GM19438 (cell line): ENCODE results near the gene ANKMY2.
"Not testable (repeated sequence)": the region's sequence is repeated elsewhere in the genome, so short reads cannot be mapped to it uniquely, and the experiment has no call there.

ENCODE experiments used
- ATAC-seq: cut with Tn5 transposase; IDR thresholded peaks from one replicate; pipeline ENCODE4 v1.9.1; 2021; ENCODE audit warnings: low read depth; ENCODE audit not compliant: unreplicated experiment

ANKMY2 gene

GRCh38 chr7:16645593-16646471 is at the start of gene ANKMY2, which contains the start of gene BZW2:
Gene ANKMY2 (minus strand): TSS chr7:16645754. CDS start chr7:16645573, 181 bp downstream.
Gene BZW2 (plus strand): TSS chr7:16646181. CDS start chr7:16665444, 19,263 bp downstream.
- peak; percentile 96 for ATAC-seq

- no peak for ATAC-seq
These were observed 49.3 kb upstream of the ANKMY2 start for GRCh38 chr7:16694806-16695205.

GRCh38 chr7:16693601-16694318 is 48.2 kb upstream of the ANKMY2 start:
- ATAC-seq = no peak

- ATAC-seq = no peak
These were observed 45.7 kb upstream of the ANKMY2 start for GRCh38 chr7:16691241-16691640.

GRCh38 chr7:16688249-16688648 is 42.7 kb upstream of the ANKMY2 start:
- ATAC-seq = no peak

GRCh38 chr7:16685535-16685934 is 40.0 kb upstream of the ANKMY2 start:
- no peak for ATAC-seq

GRCh38 chr7:16684935-16685334 is 39.4 kb upstream of the ANKMY2 start:
- ATAC-seq = no peak

- ATAC-seq = not testable (repeated sequence)
These were observed 33.4 kb upstream of the ANKMY2 start for GRCh38 chr7:16678645-16679566.

GRCh38 chr7:16677978-16678494 is 32.5 kb upstream of the ANKMY2 start:
- no peak for ATAC-seq

GRCh38 chr7:16675277-16675676 is 29.7 kb upstream of the ANKMY2 start:
- ATAC-seq = no peak

- ATAC-seq = no peak
These were observed 26.3 kb upstream of the ANKMY2 start for GRCh38 chr7:16671811-16672210.

- no peak for ATAC-seq
These were observed 25.3 kb upstream of the ANKMY2 start for GRCh38 chr7:16670731-16671344.

- no peak for ATAC-seq
These were observed 24.5 kb upstream of the ANKMY2 start for GRCh38 chr7:16670021-16670420.

GRCh38 chr7:16669581-16669980 is 24.0 kb upstream of the ANKMY2 start:
- no peak for ATAC-seq

GRCh38 chr7:16668978-16669377 is 23.4 kb upstream of the ANKMY2 start:
- no peak for ATAC-seq

GRCh38 chr7:16668049-16668858 is 22.7 kb upstream of the ANKMY2 start:
- ATAC-seq = no peak

GRCh38 chr7:16667355-16667754 is 21.8 kb upstream of the ANKMY2 start:
- ATAC-seq = no peak

- no peak for ATAC-seq
These were observed 16.4 kb upstream of the ANKMY2 start for GRCh38 chr7:16661924-16662323.
